ENCODE data around the gene PANK3.
"Not testable (repeated sequence)": the region's sequence is repeated elsewhere in the genome, so short reads cannot be mapped to it uniquely, and the experiment has no call there.

Gene PANK3

GRCh38 chr5:168591302-168592013 lies 12.3 kb upstream of the PANK3 start:
- no peak for DNase-seq

- no peak for DNase-seq
Observed at GRCh38 chr5:168590666-168591065, 11.5 kb upstream of the PANK3 start.

GRCh38 chr5:168587987-168588386 lies 8.8 kb upstream of the PANK3 start:
- DNase-seq = no peak

- no peak for DNase-seq
Observed at GRCh38 chr5:168585119-168585856, 6.1 kb upstream of the PANK3 start.

- DNase-seq = no peak
Observed at GRCh38 chr5:168583742-168584482, 4.7 kb upstream of the PANK3 start.

- not testable (repeated sequence) for DNase-seq
Observed at GRCh38 chr5:168580814-168581469, 1.8 kb upstream of the PANK3 start.

- no peak for DNase-seq
Observed at GRCh38 chr5:168580227-168580508, 1.0 kb upstream of the PANK3 start.

- DNase-seq = peak; percentile 95 to 98
Observed at GRCh38 chr5:168579488-168580226, 489 bp upstream of the PANK3 start.

- no peak for DNase-seq
Observed at GRCh38 chr5:168578006-168578405, 1.2 kb downstream of the PANK3 start.

- DNase-seq = no peak
Observed at GRCh38 chr5:168575391-168576372, 3.5 kb downstream of the PANK3 start.

- DNase-seq = not testable (repeated sequence)
Observed at GRCh38 chr5:168574156-168574555, 5.0 kb downstream of the PANK3 start.

- DNase-seq = not testable (repeated sequence)
Observed at GRCh38 chr5:168573663-168574062, 5.5 kb downstream of the PANK3 start.

- no peak for DNase-seq
Observed at GRCh38 chr5:168570490-168571328, 8.5 kb downstream of the PANK3 start.

GRCh38 chr5:168568738-168569137 lies 10.4 kb downstream of the PANK3 start:
- no peak for DNase-seq

- no peak for DNase-seq
Observed at GRCh38 chr5:168563959-168564358, 15.2 kb downstream of the PANK3 start.

- DNase-seq = no peak
Observed at GRCh38 chr5:168562279-168562678, 16.9 kb downstream of the PANK3 start.

GRCh38 chr5:168557389-168557788 lies 21.8 kb downstream of the PANK3 start:
- no peak for DNase-seq

GRCh38 chr5:168553377-168554130 lies 25.6 kb downstream of the PANK3 start:
- no peak for DNase-seq

- no peak for DNase-seq
Observed at GRCh38 chr5:168552146-168552545, 27.0 kb downstream of the PANK3 start.

- DNase-seq = no peak
Observed at GRCh38 chr5:168550656-168551055, 28.5 kb downstream of the PANK3 start.
